Tibial artery (tissue), 4 donors: ENCODE measurements around the gene NCBP3.

Experiments
- DNase-seq, 2 donors: peaks; one replicate each; pipeline ENCODE4 v3.0.0-alpha.2; 2019
- H3K27ac ChIP-seq, 2 donors: fragments of 200-600 bp; sonication (generic) in 1 of 2; 1 replicate in 1 of 2; 2 replicates in 1 of 2; pipeline ENCODE4 v1.5.1; 2018 to 2019; ENCODE audit warnings: mild to moderate bottlenecking in 1 of 2
- H3K27me3 ChIP-seq, 2 donors: fragments of 200-600 bp; sonication (generic) in 1 of 2; one replicate each; pipeline versions ENCODE4 v1.5.1 to v1.6.0; 2016 to 2019
- H3K36me3 ChIP-seq, 3 donors: fragments of 200-600 bp; sonication (generic) in 2 of 3; one replicate each; pipeline ENCODE4 v1.5.1; 2016 to 2019; ENCODE audit warnings: mild to moderate bottlenecking in 2 of 3
- H3K4me1 ChIP-seq, 4 donors: fragments of 200-600 bp; sonication (generic) in 2 of 4; 1 replicate in 3 of 4; 2 replicates in 1 of 4; pipeline ENCODE4 v1.5.1; 2016 to 2019
- H3K4me3 ChIP-seq, 2 donors: fragments of 200-600 bp; sonication (generic) in 1 of 2; 1 replicate in 1 of 2; 2 replicates in 1 of 2; pipeline ENCODE4 v1.5.1; 2018 to 2019; ENCODE audit warnings: mild to moderate bottlenecking in 2 of 2
- H3K9me3 ChIP-seq, 3 donors: fragments of 200-600 bp; sonication (generic) in 1 of 3; one replicate each; pipeline ENCODE4 v1.5.1; 2016 to 2019
- intact Hi-C: fragments of 100-400 bp; cut with DNase I; formaldehyde crosslinking; loops from one replicate; pipeline ENCODE4 v1.15.0; 2023; ENCODE audit warnings: low total_unique reads
- TF ChIP-seq, protein P1 (sequence below), 2 experiments: fragments of 200-600 bp in 1 of 2; fragments of 450-650 bp in 1 of 2; IDR thresholded peaks; one replicate each; pipeline ENCODE4 v1.5.1; 2017 to 2019; ENCODE audit warnings: antibody characterized with exemption in 2 of 2, mild to moderate bottlenecking in 1 of 2, moderate library complexity in 1 of 2

NCBP3 gene

DNA sequence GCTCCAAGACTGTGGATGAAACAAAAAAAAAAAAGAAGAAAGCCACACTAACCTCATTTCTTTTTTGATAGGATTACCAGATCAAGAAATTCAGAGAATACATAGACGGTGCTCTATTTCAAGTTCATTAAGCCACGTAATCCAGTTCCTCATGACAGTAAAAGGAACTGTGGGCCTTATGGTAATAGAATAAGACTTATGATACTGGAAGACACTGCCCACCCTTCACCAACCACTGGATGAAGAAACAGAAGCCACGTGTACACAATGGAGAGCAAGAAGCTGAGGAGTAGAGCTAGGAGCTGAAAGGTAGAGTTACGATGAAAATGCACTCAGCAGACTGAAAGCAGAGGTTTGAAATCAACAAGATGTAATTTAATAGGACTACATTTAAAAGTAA, 11.2 kb downstream of the NCBP3 start:
- Histone ChIP-seq H3K36me3 (peaks cover 31 to 78% (median 41%) of the 10 kb centered on the region in 3 donors), H3K27ac (no peak overlapping the region)
- intact Hi-C loops, result no loop called here

DNA sequence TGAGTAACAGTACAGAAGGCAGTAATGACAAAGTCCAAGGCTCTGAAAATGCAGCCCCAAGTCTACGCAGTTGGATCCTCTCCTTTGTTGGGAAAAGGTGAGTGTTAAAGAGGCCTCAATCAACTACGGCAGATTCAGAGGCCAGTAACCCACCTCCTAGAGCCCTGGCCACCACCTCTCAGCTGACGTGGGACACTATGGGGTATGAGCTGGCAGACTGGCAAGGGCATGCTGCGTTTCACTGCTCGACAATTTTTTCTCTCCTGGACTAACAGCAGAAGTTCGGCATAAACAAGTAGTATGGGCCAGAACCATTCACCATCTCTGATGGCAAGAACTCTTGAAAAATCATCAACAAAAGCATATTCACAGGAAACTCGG, 17.2 kb downstream of the NCBP3 start:
- Histone ChIP-seq H3K27ac (peak overlapping the region in 1 of 2 donors; percentile 42), H3K4me3 (no peak overlapping the region), H3K27me3 (no peaks in the 10 kb centered on the region), H3K4me1 (peaks cover 0 to 21% (median 12%) of the 10 kb centered on the region in 4 donors), H3K36me3 (peaks cover 29 to 69% (median 31%) of the 10 kb centered on the region in 3 donors), H3K9me3 (no peaks in the 10 kb centered on the region)
- no peak for DNase-seq
- intact Hi-C loops, result no loop called here
- TF ChIP-seq, protein P1, sequence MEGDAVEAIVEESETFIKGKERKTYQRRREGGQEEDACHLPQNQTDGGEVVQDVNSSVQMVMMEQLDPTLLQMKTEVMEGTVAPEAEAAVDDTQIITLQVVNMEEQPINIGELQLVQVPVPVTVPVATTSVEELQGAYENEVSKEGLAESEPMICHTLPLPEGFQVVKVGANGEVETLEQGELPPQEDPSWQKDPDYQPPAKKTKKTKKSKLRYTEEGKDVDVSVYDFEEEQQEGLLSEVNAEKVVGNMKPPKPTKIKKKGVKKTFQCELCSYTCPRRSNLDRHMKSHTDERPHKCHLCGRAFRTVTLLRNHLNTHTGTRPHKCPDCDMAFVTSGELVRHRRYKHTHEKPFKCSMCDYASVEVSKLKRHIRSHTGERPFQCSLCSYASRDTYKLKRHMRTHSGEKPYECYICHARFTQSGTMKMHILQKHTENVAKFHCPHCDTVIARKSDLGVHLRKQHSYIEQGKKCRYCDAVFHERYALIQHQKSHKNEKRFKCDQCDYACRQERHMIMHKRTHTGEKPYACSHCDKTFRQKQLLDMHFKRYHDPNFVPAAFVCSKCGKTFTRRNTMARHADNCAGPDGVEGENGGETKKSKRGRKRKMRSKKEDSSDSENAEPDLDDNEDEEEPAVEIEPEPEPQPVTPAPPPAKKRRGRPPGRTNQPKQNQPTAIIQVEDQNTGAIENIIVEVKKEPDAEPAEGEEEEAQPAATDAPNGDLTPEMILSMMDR (IDR thresholded peaks at IDR 0.05), result no peak

More for the DNA sequence above, 11.2 kb downstream of the NCBP3 start:
- no peaks in the 10 kb centered on the region for H3K27me3 ChIP-seq
- no peaks in the 10 kb centered on the region for H3K9me3 ChIP-seq
- DNase-seq, result no peak
- TF ChIP-seq, protein P1 (IDR thresholded peaks at IDR 0.05), result no peak
- no peak overlapping the region for H3K4me3 ChIP-seq
- peaks cover 0 to 18% (median 11%) of the 10 kb centered on the region in 4 donors for H3K4me1 ChIP-seq

DNA sequence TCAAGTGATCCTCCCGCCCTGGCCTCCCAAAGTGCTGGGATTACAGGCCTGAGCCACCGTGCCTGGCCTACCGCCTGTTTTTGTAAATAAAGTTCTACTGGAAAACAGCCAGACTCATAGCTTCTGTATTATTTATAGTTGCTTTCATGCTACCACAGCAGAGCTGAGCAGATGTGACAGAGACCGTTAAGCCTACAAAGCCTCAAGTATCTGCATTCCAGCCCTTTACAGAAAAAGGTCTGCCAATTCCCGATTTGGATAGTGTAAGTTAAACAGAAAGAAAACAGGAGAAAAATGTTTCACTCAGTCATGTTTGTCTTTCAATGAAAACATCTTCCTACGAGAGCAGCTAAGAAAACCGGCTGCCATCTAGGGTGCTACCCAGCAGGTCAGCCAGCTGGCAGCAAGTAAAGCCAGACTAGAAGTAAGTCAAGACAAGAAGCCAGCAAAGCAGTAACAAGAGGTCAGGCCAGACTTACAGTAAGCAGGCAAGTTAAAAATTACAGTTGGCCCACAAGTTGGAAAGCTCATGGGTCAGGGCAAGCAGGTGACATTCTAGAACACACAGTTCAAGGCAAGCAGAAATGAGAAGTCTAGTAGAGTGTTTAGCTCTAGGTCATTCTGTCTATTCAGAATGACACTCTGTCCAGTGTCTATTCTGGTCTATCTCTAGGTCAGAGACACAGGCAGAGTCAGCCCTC, 17.7 kb downstream of the NCBP3 start:
- Histone ChIP-seq H3K27ac (peak overlapping the region; percentile 42 to 45), H3K4me1 (peaks cover 0 to 21% (median 12%) of the 10 kb centered on the region in 4 donors), H3K4me3 (no peak overlapping the region), H3K36me3 (peaks cover 31 to 69% (median 33%) of the 10 kb centered on the region in 3 donors), H3K9me3 (no peaks in the 10 kb centered on the region), H3K27me3 (no peaks in the 10 kb centered on the region)
- intact Hi-C loops, result no loop called here
- TF ChIP-seq, protein P1 (IDR thresholded peaks at IDR 0.05), result no peak
- no peak for DNase-seq

DNA sequence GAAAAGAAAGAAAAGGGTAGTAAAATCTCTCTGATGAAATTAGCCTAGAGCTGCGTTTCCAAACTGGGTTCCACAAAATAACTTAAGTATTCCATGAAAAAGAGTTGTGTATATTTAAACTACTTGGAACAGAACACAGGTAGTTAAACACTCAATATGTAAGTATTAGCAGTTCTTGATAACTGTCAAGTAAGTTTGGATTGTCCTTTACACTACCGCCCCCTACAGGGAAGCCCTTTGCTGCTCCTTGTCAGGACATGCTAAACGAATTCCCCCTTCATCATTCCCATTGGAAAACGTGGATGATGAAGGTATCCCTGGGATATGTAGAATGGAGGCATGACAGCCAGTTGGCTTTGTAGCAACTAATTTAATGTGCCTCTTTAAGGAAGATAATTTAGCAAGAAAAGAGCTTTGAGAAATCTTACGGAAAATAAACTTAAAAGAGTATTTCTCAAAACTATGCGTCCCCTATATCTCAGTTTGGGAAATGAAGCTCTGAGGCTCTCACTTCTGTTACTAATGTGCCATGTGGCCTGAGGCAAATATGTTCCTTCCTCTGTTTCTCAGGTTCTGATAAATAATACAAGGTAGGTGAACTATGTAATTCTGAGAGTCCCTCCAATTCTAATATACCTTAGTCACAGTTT, 18.8 kb downstream of the NCBP3 start:
- no peaks in the 10 kb centered on the region for H3K27me3 ChIP-seq
- no peak for DNase-seq
- no peak overlapping the region for H3K4me3 ChIP-seq
- peaks cover 38 to 72% (median 38%) of the 10 kb centered on the region in 3 donors for H3K36me3 ChIP-seq
- peak overlapping the region in 1 of 2 donors; percentile 45 for H3K27ac ChIP-seq
- H3K9me3 ChIP-seq, result no peaks in the 10 kb centered on the region
- intact Hi-C loops, result no loop called here
- TF ChIP-seq, protein P1 (IDR thresholded peaks at IDR 0.05), result no peak
- H3K4me1 ChIP-seq, result peaks cover 0 to 21% (median 12%) of the 10 kb centered on the region in 4 donors

DNA sequence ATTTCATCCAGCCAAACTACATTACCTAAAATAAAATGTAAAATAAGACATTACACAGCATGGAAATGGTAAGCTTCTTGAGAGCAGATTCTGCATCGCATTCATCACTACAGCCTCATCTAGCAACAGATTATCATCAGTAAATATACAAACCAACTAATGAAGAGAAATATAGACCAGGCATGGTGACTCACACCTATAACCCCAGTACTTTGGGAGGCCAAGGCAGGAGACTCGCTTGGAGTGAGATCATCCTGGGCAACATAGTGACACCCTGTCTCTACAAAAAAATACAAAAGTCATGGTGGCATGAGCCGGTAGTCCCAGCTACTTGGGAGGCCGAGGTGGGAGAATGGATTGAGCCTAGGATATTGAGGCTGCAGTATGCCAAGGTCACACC, 19.9 kb downstream of the NCBP3 start:
- intact Hi-C loops, result no loop called here
- H3K4me1 ChIP-seq, result peaks cover 0 to 21% (median 12%) of the 10 kb centered on the region in 4 donors
- DNase-seq, result no peak
- peaks cover 47 to 74% (median 49%) of the 10 kb centered on the region in 3 donors for H3K36me3 ChIP-seq
- no peak overlapping the region for H3K4me3 ChIP-seq
- no peaks in the 10 kb centered on the region for H3K9me3 ChIP-seq
- TF ChIP-seq, protein P1 (IDR thresholded peaks at IDR 0.05), result no peak
- H3K27ac ChIP-seq, result no peak overlapping the region
- no peaks in the 10 kb centered on the region for H3K27me3 ChIP-seq
